Hematopoietic multipotent progenitor cell treated with erythropoietin and hydrocortisone succinate and interleukin-3 and kit ligand, for 15 days (in vitro differentiated cells): Measurements from ENCODE around the gene DNM1.

Source experiments
- DNase-seq: peaks from one replicate; pipeline ENCODE4 v3.0.0-alpha.2; 2015; ENCODE audit warnings: low spot score

DNM1 gene

GRCh38 chr9:128203024-128203706, at the start of gene DNM1:
TSS of gene DNM1 (plus strand) at chr9:128203379. CDS start at chr9:128203471, 92 bp downstream.
- DNase-seq: peak; percentile 80

- DNase-seq: no peak
Observed at GRCh38 chr9:128153947-128154695, 49.1 kb upstream of the DNM1 start.

GRCh38 chr9:128155736-128156500, 47.3 kb upstream of the DNM1 start:
- DNase-seq: no peak

- DNase-seq: no peak
Observed at GRCh38 chr9:128159522-128159783, 43.7 kb upstream of the DNM1 start.

GRCh38 chr9:128159784-128160602, 43.2 kb upstream of the DNM1 start, which contains the start of gene BBLN:
TSS of gene BBLN (plus strand) at chr9:128160265. CDS start at chr9:128160408, 143 bp downstream.
- peak; percentile 93 for DNase-seq

GRCh38 chr9:128160603-128160987, 42.6 kb upstream of the DNM1 start:
- DNase-seq: peak; percentile 32

GRCh38 chr9:128161215-128161902, 41.8 kb upstream of the DNM1 start:
- no peak for DNase-seq

GRCh38 chr9:128162215-128163026, 40.8 kb upstream of the DNM1 start:
- no peak for DNase-seq

- DNase-seq: no peak
Observed at GRCh38 chr9:128163027-128163515, 40.1 kb upstream of the DNM1 start.

- no peak for DNase-seq
Observed at GRCh38 chr9:128163523-128164306, 39.5 kb upstream of the DNM1 start.

GRCh38 chr9:128164307-128164885, 38.8 kb upstream of the DNM1 start:
- DNase-seq: no peak

GRCh38 chr9:128166169-128166568, 37.0 kb upstream of the DNM1 start:
- no peak for DNase-seq

- DNase-seq: no peak
Observed at GRCh38 chr9:128167209-128167608, 36.0 kb upstream of the DNM1 start.

GRCh38 chr9:128168731-128169308, 34.4 kb upstream of the DNM1 start:
- DNase-seq: peak; percentile 21

- DNase-seq: peak; percentile 58
Observed at GRCh38 chr9:128169492-128169891, 33.7 kb upstream of the DNM1 start.

- DNase-seq: no peak
Observed at GRCh38 chr9:128169925-128170324, 33.3 kb upstream of the DNM1 start.

GRCh38 chr9:128174062-128174461, 29.1 kb upstream of the DNM1 start:
- DNase-seq: no peak

- no peak for DNase-seq
Observed at GRCh38 chr9:128175102-128175563, 28.0 kb upstream of the DNM1 start.

- DNase-seq: no peak
Observed at GRCh38 chr9:128175726-128176125, 27.5 kb upstream of the DNM1 start.
